Keratinocyte (primary cell): ENCODE results near the gene BHLHE23. TPM values are rescaled to one million over a fixed set of nuclear protein-coding genes. Genes with fewer than 3 reads are reported as not detected.

Experiments
- DNase-seq: peaks from one replicate; pipeline ENCODE4 v3.0.0-alpha.2; 2011; ENCODE audit warnings: low read depth, missing footprints, low spot score
- FAIRE-seq: peaks from 2 replicates; lab custom pipeline; 2011; peaks lifted over from hg19 to GRCh38; lab: Jason Lieb, UNC
- H2AFZ ChIP-seq: 2 replicates; pipeline ENCODE4 v1.6.0; 2012; ENCODE audit warnings: low read length, control low read depth, inconsistent platforms; ENCODE audit not compliant: control insufficient read depth
- H3K27ac ChIP-seq: 2 replicates; pipeline ENCODE4 v1.5.1; 2011; ENCODE audit warnings: low read length; ENCODE audit not compliant: control insufficient read depth, insufficient read depth
- H3K27me3 ChIP-seq: 3 replicates; pipeline ENCODE4 v1.6.0; 2011; ENCODE audit warnings: low read length; ENCODE audit not compliant: control insufficient read depth, insufficient read depth; ENCODE audit errors: extremely low read depth
- H3K36me3 ChIP-seq, 2 experiments: 2 replicates in 1 of 2; 3 replicates in 1 of 2; pipeline ENCODE4 v1.5.1; 2011; ENCODE audit warnings: low read length in 2 of 2, mild to moderate bottlenecking in 1 of 2; ENCODE audit not compliant: control insufficient read depth in 2 of 2, insufficient read depth in 2 of 2; ENCODE audit errors: extremely low read depth in 1 of 2
- H3K4me1 ChIP-seq: 3 replicates; pipeline ENCODE4 v1.5.1; 2011; ENCODE audit warnings: low read length; ENCODE audit not compliant: control insufficient read depth, insufficient read depth; ENCODE audit errors: extremely low read depth
- H3K4me2 ChIP-seq: 3 replicates; pipeline ENCODE4 v1.6.0; 2011; ENCODE audit warnings: low read depth, low read length; ENCODE audit not compliant: control insufficient read depth, insufficient read depth; ENCODE audit errors: extremely low read depth
- H3K4me3 ChIP-seq, 3 experiments: fragments of 200-600 bp in 1 of 3; sonication (generic) in 1 of 3; 2 replicates in 2 of 3; 3 replicates in 1 of 3; pipeline ENCODE4 v1.5.1; 2011 to 2016; ENCODE audit warnings: low read length in 3 of 3, mild to moderate bottlenecking in 3 of 3, control low read depth in 2 of 3, inconsistent platforms in 1 of 3, low read depth in 1 of 3, mixed read lengths in 1 of 3, mixed run types in 1 of 3, moderate library complexity in 1 of 3; ENCODE audit not compliant: control insufficient read depth in 2 of 3, insufficient read depth in 2 of 3; ENCODE audit errors: extremely low read depth in 1 of 3
- H3K79me2 ChIP-seq: 2 replicates; pipeline ENCODE4 v1.6.0; 2012; ENCODE audit warnings: low read length; ENCODE audit not compliant: control insufficient read depth, insufficient read depth
- H3K9ac ChIP-seq: 3 replicates; pipeline ENCODE4 v1.6.0; 2011; ENCODE audit warnings: low read length; ENCODE audit not compliant: control insufficient read depth, insufficient read depth; ENCODE audit errors: extremely low read depth
- H3K9me1 ChIP-seq: 3 replicates; pipeline ENCODE4 v1.6.0; 2011; ENCODE audit warnings: low read length; ENCODE audit not compliant: control insufficient read depth, insufficient read depth; ENCODE audit errors: extremely low read depth
- H3K9me3 ChIP-seq: 2 replicates; pipeline ENCODE4 v1.5.1; 2012; ENCODE audit warnings: low read depth, low read length; ENCODE audit not compliant: control insufficient read depth
- H4K20me1 ChIP-seq: 3 replicates; pipeline ENCODE4 v1.6.0; 2011; ENCODE audit warnings: low read length; ENCODE audit not compliant: control insufficient read depth, insufficient read depth; ENCODE audit errors: extremely low read depth
- EZH2 ChIP-seq: IDR thresholded peaks from one replicate; pipeline ENCODE4 v1.6.1; 2012; ENCODE audit warnings: inconsistent platforms, mild to moderate bottlenecking, low read length, moderate library complexity
- dilution Hi-C: fragments of 300-500 bp; cut with MboI; formaldehyde crosslinking; loops from one replicate; pipeline ENCODE4 v1.7.0; 2020; ENCODE audit warnings: low sequenced_read_pairs; ENCODE audit not compliant: extremely low pct_ligation_motif_present
- polyA plus RNA-seq, 5 experiments: library from polyadenylated mRNA; depleted of rRNA in 3 of 5; stranded (reverse) in 3 of 5; stranded (forward) in 1 of 5; unstranded in 1 of 5; fragments of >200 nt; gene quantifications; 1 replicate in 1 of 5; 2 replicates in 3 of 5; 3 replicates in 1 of 5; pipeline versions ENCODE4 v1.2.1 to v1.2.3, GENCODE V29; 2011 to 2012; ENCODE audit warnings: missing spikeins in 2 of 5, low read depth in 1 of 5, low replicate concordance in 1 of 5
- TF ChIP-seq, protein P1 (sequence below), 3 experiments: IDR thresholded peaks in 1 of 3; conservative IDR thresholded peaks in 1 of 3; optimal IDR thresholded peaks in 1 of 3; 2 replicates in 2 of 3; 3 replicates in 1 of 3; pipeline versions ENCODE3 to v1.5.1; 2011; ENCODE audit warnings: low read length in 3 of 3, mild to moderate bottlenecking in 3 of 3, moderate library complexity in 2 of 3, control low read depth in 1 of 3, inconsistent platforms in 1 of 3; ENCODE audit not compliant: insufficient read depth in 2 of 3; ENCODE audit errors: extremely low read depth in 1 of 3

BHLHE23 gene
- polyA plus RNA-seq, 1 donor (not counting 4 experiments of a cell fraction or from before 2014, with no cell fraction given): not detected

DNA sequence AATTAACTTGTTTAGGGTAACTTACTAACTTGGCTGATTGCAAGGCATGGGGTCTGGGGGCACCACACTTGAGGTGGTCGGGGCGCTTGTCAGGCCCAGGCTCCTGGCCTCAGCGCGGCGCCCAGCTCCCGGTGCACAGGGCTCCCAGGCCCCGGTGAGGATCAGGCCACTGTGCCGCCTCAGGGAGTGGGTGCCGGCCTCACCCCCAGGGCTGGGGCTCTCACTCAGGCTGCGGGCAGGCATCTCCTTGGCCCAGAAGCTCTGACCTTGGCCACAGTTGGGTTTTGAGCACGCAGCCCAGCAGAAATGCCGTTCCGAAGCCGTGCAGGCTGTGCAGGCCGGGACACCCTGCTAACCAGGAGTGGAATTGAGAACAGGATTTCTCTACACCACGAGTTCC lies 37.8 kb upstream of the BHLHE23 start:
- FAIRE-seq: no peak
- H2AFZ ChIP-seq: no peak overlapping the region
- no peak overlapping the region for H3K4me2 ChIP-seq
- peaks cover 6% of the 10 kb centered on the region for H3K27me3 ChIP-seq
- H3K9me3 ChIP-seq: no peaks in the 10 kb centered on the region
- H3K9me1 ChIP-seq: no peaks in the 10 kb centered on the region
- no peaks in the 10 kb centered on the region for H3K4me1 ChIP-seq
- H3K36me3 ChIP-seq: no peaks in the 10 kb centered on the region
- no peak overlapping the region for H3K4me3 ChIP-seq
- H4K20me1 ChIP-seq: no peaks in the 10 kb centered on the region
- H3K9ac ChIP-seq: no peak overlapping the region
- dilution Hi-C loops: no loop called here
- H3K27ac ChIP-seq: no peak overlapping the region
- DNase-seq: no peak
- no peaks in the 10 kb centered on the region for H3K79me2 ChIP-seq
- TF ChIP-seq EZH2: no peak
- TF ChIP-seq, protein P1, sequence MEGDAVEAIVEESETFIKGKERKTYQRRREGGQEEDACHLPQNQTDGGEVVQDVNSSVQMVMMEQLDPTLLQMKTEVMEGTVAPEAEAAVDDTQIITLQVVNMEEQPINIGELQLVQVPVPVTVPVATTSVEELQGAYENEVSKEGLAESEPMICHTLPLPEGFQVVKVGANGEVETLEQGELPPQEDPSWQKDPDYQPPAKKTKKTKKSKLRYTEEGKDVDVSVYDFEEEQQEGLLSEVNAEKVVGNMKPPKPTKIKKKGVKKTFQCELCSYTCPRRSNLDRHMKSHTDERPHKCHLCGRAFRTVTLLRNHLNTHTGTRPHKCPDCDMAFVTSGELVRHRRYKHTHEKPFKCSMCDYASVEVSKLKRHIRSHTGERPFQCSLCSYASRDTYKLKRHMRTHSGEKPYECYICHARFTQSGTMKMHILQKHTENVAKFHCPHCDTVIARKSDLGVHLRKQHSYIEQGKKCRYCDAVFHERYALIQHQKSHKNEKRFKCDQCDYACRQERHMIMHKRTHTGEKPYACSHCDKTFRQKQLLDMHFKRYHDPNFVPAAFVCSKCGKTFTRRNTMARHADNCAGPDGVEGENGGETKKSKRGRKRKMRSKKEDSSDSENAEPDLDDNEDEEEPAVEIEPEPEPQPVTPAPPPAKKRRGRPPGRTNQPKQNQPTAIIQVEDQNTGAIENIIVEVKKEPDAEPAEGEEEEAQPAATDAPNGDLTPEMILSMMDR (optimal IDR thresholded peaks at IDR 0.05 in 1 of 3, IDR thresholded peaks at IDR 0.05 in 1 of 3, conservative IDR thresholded peaks at IDR 0.05 in 1 of 3; ENCODE audit: extremely low read depth in 1 of 3, insufficient read depth in 2 of 3, low read length in 3 of 3): no peak

DNA sequence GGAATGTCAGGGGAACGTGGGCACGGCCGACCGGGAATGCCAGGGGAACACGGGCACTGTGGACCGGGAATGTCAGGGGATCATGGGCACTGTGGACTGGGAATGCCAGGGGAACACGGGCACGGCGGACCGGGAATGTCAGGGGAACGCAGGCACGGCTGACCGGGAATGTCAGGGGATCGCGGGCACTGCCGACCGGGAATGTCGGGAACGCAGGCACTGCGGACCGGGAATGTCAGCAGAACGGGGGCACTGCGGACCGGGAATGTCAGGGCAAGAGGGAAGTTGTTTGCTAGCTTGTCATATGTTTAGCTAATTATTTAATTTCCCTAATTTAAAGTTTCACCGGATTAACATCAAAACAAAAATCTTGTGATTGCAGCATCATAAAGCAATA lies 37.4 kb upstream of the BHLHE23 start:
- H3K9me1 ChIP-seq: no peaks in the 10 kb centered on the region
- H4K20me1 ChIP-seq: no peaks in the 10 kb centered on the region
- H3K79me2 ChIP-seq: no peaks in the 10 kb centered on the region
- FAIRE-seq (no peak), DNase-seq (no peak)
- peaks cover 4% of the 10 kb centered on the region for H3K27me3 ChIP-seq
- H3K4me3 ChIP-seq: no peak overlapping the region
- no peaks in the 10 kb centered on the region for H3K4me1 ChIP-seq
- no peak overlapping the region for H3K9ac ChIP-seq
- dilution Hi-C loops: no loop called here
- no peak overlapping the region for H2AFZ ChIP-seq
- H3K9me3 ChIP-seq: no peaks in the 10 kb centered on the region
- H3K27ac ChIP-seq: no peak overlapping the region
- no peak overlapping the region for H3K4me2 ChIP-seq
- TF ChIP-seq, protein P1 (optimal IDR thresholded peaks at IDR 0.05 in 1 of 3, IDR thresholded peaks at IDR 0.05 in 1 of 3, conservative IDR thresholded peaks at IDR 0.05 in 1 of 3; ENCODE audit: extremely low read depth in 1 of 3, insufficient read depth in 2 of 3, low read length in 3 of 3): no peak
- no peak for TF ChIP-seq EZH2
- H3K36me3 ChIP-seq: no peaks in the 10 kb centered on the region
